CD4-positive, alpha-beta T cell (primary cell): ENCODE data around the gene ZRSR2. TPM values are rescaled to one million over a fixed set of nuclear protein-coding genes. Genes with fewer than 3 reads are reported as not detected.
A peak's percentile ranks its signal among the peaks of the same experiment; 100 is the strongest.
"Not testable (repeated sequence)": the region's sequence is repeated elsewhere in the genome, so short reads cannot be mapped to it uniquely, and the experiment has no call there.

Source experiments
- ATAC-seq: fragments of 200-7000 bp; cut with Tn5 transposase; one replicate; pipeline ENCODE4 v1.10.0; 2022; ENCODE audit warnings: mild to moderate bottlenecking; ENCODE audit not compliant: poor library complexity
- CTCF ChIA-PET: fragments of 350-600 bp; sonication (Branson Sonifier 250); formaldehyde crosslinking; loops from one replicate; lab custom pipeline; 2021; ENCODE audit warnings: antibody characterized with exemption, inconsistent platforms; lab: Charles Lee
- POLR2A ChIA-PET: fragments of 350-600 bp; sonication (Branson Sonifier 250); formaldehyde crosslinking; loops from one replicate; lab custom pipeline; 2021; ENCODE audit warnings: antibody characterized with exemption, inconsistent platforms; lab: Charles Lee
- DNase-seq, 14 experiments: peaks; one replicate each; pipeline ENCODE4 v3.0.0-alpha.2; 2013 to 2020; ENCODE audit warnings: mixed read lengths in 2 of 14
- H3K27ac ChIP-seq, 2 donors: one replicate each; pipeline versions ENCODE4 v1.5.1 to v1.7.0; 2013; ENCODE audit warnings: low read length in 2 of 2, low read depth in 1 of 2, mild to moderate bottlenecking in 1 of 2
- H3K27me3 ChIP-seq, 2 experiments: 1 replicate in 1 of 2; 2 replicates in 1 of 2; pipeline versions ENCODE4 v1.6.1 to v1.7.0; 2013; ENCODE audit warnings: low read length in 2 of 2, control low read depth in 1 of 2, mild to moderate bottlenecking in 1 of 2, moderate library complexity in 1 of 2; ENCODE audit not compliant: insufficient read depth in 2 of 2, control insufficient read depth in 1 of 2
- H3K36me3 ChIP-seq: one replicate; pipeline ENCODE4 v1.6.1; 2013; ENCODE audit warnings: low read length, control low read depth; ENCODE audit not compliant: insufficient read depth
- H3K4me1 ChIP-seq: one replicate; pipeline ENCODE4 v1.6.1; 2013; ENCODE audit warnings: low read length, control low read depth; ENCODE audit not compliant: insufficient read depth
- H3K4me3 ChIP-seq: one replicate; pipeline ENCODE4 v1.5.1; 2013; ENCODE audit warnings: mild to moderate bottlenecking, low read length, moderate library complexity
- H3K9me3 ChIP-seq, 2 experiments: 1 replicate in 1 of 2; 2 replicates in 1 of 2; pipeline versions ENCODE4 v1.6.1 to v1.7.0; 2013; ENCODE audit warnings: low read length in 2 of 2, mild to moderate bottlenecking in 2 of 2, control low read depth in 1 of 2, moderate library complexity in 1 of 2; ENCODE audit not compliant: control insufficient read depth in 1 of 2, insufficient read depth in 1 of 2
- H3K27ac Mint-ChIP-seq: one replicate; pipeline ENCODE4 v1.8.0; 2020; ENCODE audit warnings: mixed read lengths
- H3K27me3 Mint-ChIP-seq: one replicate; pipeline ENCODE4 v1.8.0; 2021; ENCODE audit warnings: mixed read lengths
- H3K36me3 Mint-ChIP-seq: one replicate; pipeline ENCODE4 v1.8.0; 2021; ENCODE audit warnings: low read depth, mixed read lengths
- H3K4me1 Mint-ChIP-seq: one replicate; pipeline ENCODE4 v1.8.0; 2021; ENCODE audit warnings: low read depth, mixed read lengths
- H3K4me3 Mint-ChIP-seq: one replicate; pipeline ENCODE4 v1.8.0; 2020; ENCODE audit warnings: mild to moderate bottlenecking, mixed read lengths
- H3K9me3 Mint-ChIP-seq: one replicate; pipeline ENCODE4 v1.8.0; 2020; ENCODE audit warnings: mixed read lengths
- intact Hi-C, 2 experiments: fragments of 100-400 bp; cut with DNase I in 1 of 2; cut with micrococcal nuclease in 1 of 2; formaldehyde crosslinking; loops; one replicate each; pipeline versions ENCODE4 v1.15.1 to v1.9.0; 2023 to 2025; cut with DNase I, micrococcal nuclease
- total RNA-seq, 174 experiments: library from RNA in 2 of 174; stranded (reverse) in 2 of 174; gene quantifications; one replicate each; pipeline ENCODE4 v1.2.3 and lab custom pipeline; 2021 to 2026
- TF ChIP-seq, protein P1 (sequence below): fragments of 200-600 bp; IDR thresholded peaks from one replicate; pipeline ENCODE4 v1.8.0; 2022; ENCODE audit warnings: antibody characterized with exemption, mild to moderate bottlenecking

Gene ZRSR2
- total RNA-seq, 2 experiments from 2014 or later: 18.4 to 21.1 TPM

DNA sequence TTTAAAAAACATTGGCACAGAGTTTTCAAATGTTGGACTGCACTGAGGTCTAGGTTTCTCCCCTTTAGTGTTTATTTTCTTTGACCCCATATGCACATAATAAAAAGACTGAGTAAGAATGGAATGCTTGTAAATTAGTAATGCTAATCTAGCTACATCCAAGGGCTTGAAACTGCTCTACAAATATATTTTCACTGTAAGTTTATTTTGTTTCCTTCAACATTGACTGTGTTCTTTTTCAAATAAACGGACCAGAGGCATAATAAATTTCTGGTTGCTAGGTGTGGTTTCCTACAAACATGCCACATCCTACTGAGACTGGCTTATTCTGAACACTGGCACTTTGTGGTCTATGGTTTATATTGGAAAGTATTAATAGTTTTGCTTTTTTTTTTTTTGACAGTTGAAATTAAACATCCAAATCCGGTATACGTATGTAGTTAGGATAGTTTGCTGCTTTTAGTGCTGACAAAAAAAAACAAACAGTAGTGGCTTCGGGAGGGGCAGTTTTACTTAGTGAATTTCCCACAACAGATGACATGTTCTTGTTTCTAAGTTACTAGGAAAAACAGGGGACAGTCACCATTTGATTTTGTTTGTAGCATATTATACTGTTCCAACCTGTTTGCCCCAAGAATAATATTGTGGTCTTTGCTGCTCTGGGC is 39.0 kb upstream of the ZRSR2 start:
- Histone ChIP-seq H3K4me1 (peaks cover 71% of the 10 kb centered on the region), H3K36me3 (peaks cover 12% of the 10 kb centered on the region), H3K9me3 (no peaks in the 10 kb centered on the region), H3K4me3 (peak overlapping the region; percentile 19), H3K27ac (peak overlapping the region; percentile 90 to 98), H3K27me3 (no peaks in the 10 kb centered on the region)
- Mint-ChIP-seq H3K4me1 (peaks cover 87% of the 10 kb centered on the region), H3K27me3 (no peaks in the 10 kb centered on the region), H3K4me3 (peak overlapping the region; percentile 81), H3K9me3 (no peaks in the 10 kb centered on the region), H3K36me3 (peaks cover 55% of the 10 kb centered on the region), H3K27ac (peak overlapping the region; percentile 91)
- peak in 5 of 14 experiments; percentile 7 to 87 (median 78) for DNase-seq
- POLR2A ChIA-PET: interaction anchor here (0.6 to 13.9 kb wide), 6 partner anchors 13 to 104 kb away, joined by 3 to 204 read pairs (median 3); partner anchors contain the start of genes AP1S2, CA5B and ZRSR2
- intact Hi-C loops: loop anchor here in 1 of 2 experiments (1.0 to 5.0 kb wide), 2 partner anchors 13 to 41 kb away; partner anchors contain the start of genes CA5B and ZRSR2
- ATAC-seq: peak; percentile 80
- TF ChIP-seq, protein P1, sequence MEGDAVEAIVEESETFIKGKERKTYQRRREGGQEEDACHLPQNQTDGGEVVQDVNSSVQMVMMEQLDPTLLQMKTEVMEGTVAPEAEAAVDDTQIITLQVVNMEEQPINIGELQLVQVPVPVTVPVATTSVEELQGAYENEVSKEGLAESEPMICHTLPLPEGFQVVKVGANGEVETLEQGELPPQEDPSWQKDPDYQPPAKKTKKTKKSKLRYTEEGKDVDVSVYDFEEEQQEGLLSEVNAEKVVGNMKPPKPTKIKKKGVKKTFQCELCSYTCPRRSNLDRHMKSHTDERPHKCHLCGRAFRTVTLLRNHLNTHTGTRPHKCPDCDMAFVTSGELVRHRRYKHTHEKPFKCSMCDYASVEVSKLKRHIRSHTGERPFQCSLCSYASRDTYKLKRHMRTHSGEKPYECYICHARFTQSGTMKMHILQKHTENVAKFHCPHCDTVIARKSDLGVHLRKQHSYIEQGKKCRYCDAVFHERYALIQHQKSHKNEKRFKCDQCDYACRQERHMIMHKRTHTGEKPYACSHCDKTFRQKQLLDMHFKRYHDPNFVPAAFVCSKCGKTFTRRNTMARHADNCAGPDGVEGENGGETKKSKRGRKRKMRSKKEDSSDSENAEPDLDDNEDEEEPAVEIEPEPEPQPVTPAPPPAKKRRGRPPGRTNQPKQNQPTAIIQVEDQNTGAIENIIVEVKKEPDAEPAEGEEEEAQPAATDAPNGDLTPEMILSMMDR: no peak
- CTCF ChIA-PET: interaction anchor here (0.7 to 3.4 kb wide), 3 partner anchors 11 to 502 kb away, joined by 3 to 25 read pairs (median 3); partner anchors contain the start of gene CA5B

DNA sequence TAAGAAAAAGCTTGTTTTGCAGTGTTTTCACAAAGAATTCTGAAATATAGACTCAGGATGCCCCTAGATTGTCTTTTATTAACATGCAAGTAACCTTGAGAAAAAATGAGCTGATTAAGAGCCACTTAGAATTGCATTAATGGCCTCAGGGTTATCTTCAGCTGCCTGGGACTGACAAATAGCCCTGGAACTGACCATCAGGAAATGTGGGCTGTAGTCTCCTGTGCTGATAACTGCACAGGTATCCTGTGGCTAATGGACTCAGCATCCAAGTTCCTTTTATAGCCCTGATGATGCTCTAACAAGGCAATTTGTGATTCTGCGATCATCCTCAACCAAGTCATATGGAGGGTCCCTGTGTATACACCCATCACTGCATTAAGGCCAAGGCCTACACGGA is 35.2 kb upstream of the ZRSR2 start:
- POLR2A ChIA-PET: interaction anchor here (2.2 to 13.9 kb wide), 2 partner anchors 16 to 80 kb away, joined by 7 to 204 read pairs; partner anchors contain the start of gene CA5B
- H3K27ac Mint-ChIP-seq: peak overlapping the region; percentile 91
- peaks cover 44% of the 10 kb centered on the region for H3K36me3 Mint-ChIP-seq
- no peak for ATAC-seq
- peaks cover 76% of the 10 kb centered on the region for H3K4me1 Mint-ChIP-seq
- DNase-seq: no peak
- H3K9me3 Mint-ChIP-seq: no peaks in the 10 kb centered on the region
- peaks cover 10% of the 10 kb centered on the region for H3K36me3 ChIP-seq
- no peaks in the 10 kb centered on the region for H3K27me3 Mint-ChIP-seq
- H3K4me3 ChIP-seq: no peak overlapping the region
- intact Hi-C loops: loop anchor here in 1 of 2 experiments (5.0 kb wide), 1 partner anchor 68 kb away; no protein-coding TSS in a partner anchor
- H3K27me3 ChIP-seq: no peaks in the 10 kb centered on the region
- CTCF ChIA-PET: interaction anchor here (1.4 kb wide), 1 partner anchor 17 kb away, joined by 3 read pairs; the partner anchor contains the start of gene CA5B
- no peak overlapping the region for H3K4me3 Mint-ChIP-seq
- TF ChIP-seq, protein P1: no peak
- H3K27ac ChIP-seq: peak overlapping the region in 1 of 2 donors; percentile 1
- no peaks in the 10 kb centered on the region for H3K9me3 ChIP-seq
- H3K4me1 ChIP-seq: peaks cover 80% of the 10 kb centered on the region

DNA sequence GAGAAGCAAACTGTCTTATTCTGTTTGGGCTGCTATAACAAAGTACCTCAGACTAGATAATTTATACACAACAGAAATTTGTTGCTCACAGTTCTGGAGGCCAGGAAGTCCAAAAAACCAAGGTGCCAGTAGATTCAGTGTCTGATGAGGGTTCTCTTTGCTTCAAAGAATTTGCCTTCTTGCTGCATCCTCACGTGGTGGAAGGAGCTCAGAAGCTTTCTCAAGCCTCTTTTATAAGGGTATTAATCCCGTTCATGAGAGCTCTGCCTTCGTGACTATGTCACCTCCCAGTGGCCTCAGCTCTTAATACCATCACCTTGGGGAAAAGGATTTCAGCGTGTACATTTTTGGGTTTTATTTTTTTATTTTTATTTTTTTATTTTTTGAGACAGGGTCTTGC is 32.1 kb upstream of the ZRSR2 start:
- CTCF ChIA-PET: interaction anchor here (0.8 to 2.8 kb wide), 5 partner anchors 8 to 97 kb away, joined by 3 to 18 read pairs (median 5); partner anchors contain the start of genes AP1S2 and CA5B
- Mint-ChIP-seq H3K27ac (peak overlapping the region; percentile 87), H3K9me3 (no peaks in the 10 kb centered on the region), H3K4me1 (peaks cover 63% of the 10 kb centered on the region), H3K36me3 (peaks cover 40% of the 10 kb centered on the region), H3K27me3 (no peaks in the 10 kb centered on the region), H3K4me3 (peak overlapping the region; percentile 52)
- DNase-seq: peak in 5 of 14 experiments; percentile 6 to 76 (median 70)
- Histone ChIP-seq H3K4me3 (no peak overlapping the region), H3K9me3 (no peaks in the 10 kb centered on the region), H3K36me3 (peaks cover 11% of the 10 kb centered on the region), H3K27me3 (no peaks in the 10 kb centered on the region), H3K4me1 (peaks cover 63% of the 10 kb centered on the region), H3K27ac (peak overlapping the region in 1 of 2 donors; percentile 23)
- ATAC-seq: peak; percentile 89
- TF ChIP-seq, protein P1: no peak
- POLR2A ChIA-PET: interaction anchor here (0.9 to 13.9 kb wide), 7 partner anchors 8 to 97 kb away, joined by 3 to 204 read pairs (median 5); partner anchors contain the start of genes CA5B and ZRSR2
- intact Hi-C loops: loop anchor here (2.0 to 5.0 kb wide), 2 partner anchors 71 kb away; no protein-coding TSS in a partner anchor

DNA sequence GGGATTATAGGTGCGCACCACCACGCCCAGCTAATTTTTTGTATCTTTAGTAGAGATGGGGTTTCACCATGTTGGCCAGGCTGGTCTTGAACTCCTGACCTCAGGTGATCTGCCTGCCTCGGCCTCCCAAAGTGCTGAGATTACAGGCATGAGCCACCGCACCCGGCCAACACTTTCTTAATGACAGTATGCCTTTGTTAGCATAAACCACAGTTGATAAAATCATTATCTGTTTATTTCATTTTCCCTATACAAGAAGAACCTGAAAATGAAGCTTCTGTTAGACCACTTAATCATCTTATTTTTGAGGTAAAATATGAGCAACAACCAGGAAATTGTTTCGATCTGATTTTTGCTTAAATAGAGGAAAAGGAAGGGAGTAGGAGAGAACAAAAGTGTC is 30.4 kb upstream of the ZRSR2 start:
- ChIA-PET POLR2A (interaction anchor here (1.1 to 13.9 kb wide), 3 partner anchors 10 to 95 kb away, joined by 4 to 204 read pairs (median 10); partner anchors contain the start of genes AP1S2 and CA5B), CTCF (interaction anchor here (0.6 to 2.8 kb wide), 3 partner anchors 13 to 72 kb away, joined by 3 to 18 read pairs (median 3); partner anchors contain the start of gene CA5B)
- not testable (repeated sequence) for H3K27me3 ChIP-seq, H3K9me3 Mint-ChIP-seq, H3K9me3 ChIP-seq, H3K4me3 ChIP-seq, H3K27me3 Mint-ChIP-seq, H3K4me3 Mint-ChIP-seq, ATAC-seq, DNase-seq
- Histone ChIP-seq H3K4me1 (peaks cover 52% of the 10 kb centered on the region), H3K27ac (peak overlapping the region in 1 of 2 donors; percentile 48), H3K36me3 (peaks cover 13% of the 10 kb centered on the region)
- peaks cover 50% of the 10 kb centered on the region for H3K4me1 Mint-ChIP-seq
- H3K27ac Mint-ChIP-seq: peak overlapping the region; percentile 69
- intact Hi-C loops: loop anchor here (2.0 to 10.0 kb wide), 5 partner anchors 73 to 675 kb away; no protein-coding TSS in a partner anchor
- H3K36me3 Mint-ChIP-seq: peaks cover 31% of the 10 kb centered on the region
